IMR-90 (cell line): ENCODE data around the gene POLR1C. TPM values are rescaled to one million over a fixed set of nuclear protein-coding genes. Genes with fewer than 3 reads are reported as not detected.

ENCODE experiments used
- ATAC-seq: fragments of 200-7000 bp; cut with Tn5 transposase; 2 replicates; pipeline ENCODE4 v1.9.1; 2020; ENCODE audit warnings: low read depth, mild to moderate bottlenecking, moderate library complexity
- BruUV-seq: library from RNA; stranded (reverse); fragments of 400-500 nt; replicated peaks from 2 replicates; lab custom pipeline; 2021; lab: Mats Ljungman, UMichigan
- CTCF ChIA-PET: fragments of 300-600 bp; formaldehyde crosslinking; extraction: SDS; loops from one replicate; lab custom pipeline; 2021; ENCODE audit warnings: antibody characterized with exemption; lab: Yijun Ruan, JAX
- POLR2A ChIA-PET: fragments of 300-600 bp; sonication (Branson Sonifier 250); formaldehyde crosslinking; loops from one replicate; lab custom pipeline; 2022; ENCODE audit warnings: antibody characterized with exemption; ENCODE audit not compliant: unreplicated experiment; lab: Charles Lee
- DNase-seq: peaks from one replicate; pipeline ENCODE4 v3.0.0; 2013
- H2AFZ ChIP-seq: replicated peaks from 2 replicates; pipeline ENCODE3; 2013; ENCODE audit warnings: low read length, mild to moderate bottlenecking; ENCODE audit not compliant: poor library complexity
- H2AK5ac ChIP-seq: 2 replicates; pipeline ENCODE4 v1.6.1; 2013; ENCODE audit warnings: low read depth, low read length, inconsistent platforms
- H2AK9ac ChIP-seq: replicated peaks from 2 replicates; pipeline ENCODE3; 2013; ENCODE audit warnings: mild to moderate bottlenecking, low read depth, low read length, moderate library complexity; ENCODE audit not compliant: poor library complexity
- H2BK120ac ChIP-seq: 2 replicates; pipeline ENCODE4 v1.6.1; 2013; ENCODE audit warnings: low read depth, low read length, inconsistent platforms
- H2BK15ac ChIP-seq: 3 replicates; pipeline ENCODE4 v1.6.1; 2013; ENCODE audit warnings: low read depth, low read length, inconsistent platforms
- H2BK20ac ChIP-seq: 2 replicates; pipeline ENCODE4 v1.6.1; 2013; ENCODE audit warnings: low read depth, mild to moderate bottlenecking, inconsistent platforms, low read length, moderate library complexity
- H2BK5ac ChIP-seq: 2 replicates; pipeline ENCODE4 v1.6.1; 2013; ENCODE audit warnings: mild to moderate bottlenecking, low read depth, low read length, inconsistent platforms; ENCODE audit not compliant: poor library complexity, severe bottlenecking
- H3K14ac ChIP-seq: replicated peaks from 2 replicates; pipeline ENCODE4 v1.6.1; 2013; ENCODE audit warnings: low read depth, low read length, inconsistent platforms
- H3K18ac ChIP-seq: 2 replicates; pipeline ENCODE4 v1.6.1; 2013; ENCODE audit warnings: low read depth, low read length, control low read depth
- H3K23ac ChIP-seq: 2 replicates; pipeline ENCODE4 v1.6.1; 2013; ENCODE audit warnings: low read depth, low read length, inconsistent platforms
- H3K27ac ChIP-seq: 2 replicates; pipeline ENCODE4 v1.5.1; 2013; ENCODE audit warnings: mild to moderate bottlenecking, control low read depth, low read length; ENCODE audit not compliant: insufficient read depth
- H3K27me3 ChIP-seq: 2 replicates; pipeline ENCODE4 v1.6.1; 2013; ENCODE audit warnings: low read length; ENCODE audit not compliant: control insufficient read depth, insufficient read depth
- H3K36me3 ChIP-seq: 2 replicates; pipeline ENCODE4 v1.6.1; 2013; ENCODE audit warnings: low read length, mixed read lengths; ENCODE audit not compliant: control insufficient read depth, insufficient read depth
- H3K4ac ChIP-seq: 2 replicates; pipeline ENCODE4 v1.6.1; 2013; ENCODE audit warnings: low read depth, low read length, inconsistent platforms
- H3K4me1 ChIP-seq: 2 replicates; pipeline ENCODE4 v1.6.1; 2013; ENCODE audit warnings: low read length, mixed read lengths; ENCODE audit not compliant: control insufficient read depth, insufficient read depth
- H3K4me2 ChIP-seq: 2 replicates; pipeline ENCODE4 v1.6.1; 2013; ENCODE audit warnings: low read depth, mild to moderate bottlenecking, control low read depth, low read length, moderate library complexity
- H3K4me3 ChIP-seq: 2 replicates; pipeline ENCODE4 v1.5.1; 2013; ENCODE audit warnings: low read depth, mild to moderate bottlenecking, control low read depth, low read length, moderate library complexity; ENCODE audit not compliant: insufficient read depth
- H3K56ac ChIP-seq: 2 replicates; pipeline ENCODE4 v1.6.1; 2013; ENCODE audit warnings: low read length, inconsistent platforms; ENCODE audit not compliant: insufficient read depth; ENCODE audit errors: extremely low read depth
- H3K79me1 ChIP-seq, 2 experiments: 2 replicates each; pipeline ENCODE4 v1.6.1; 2013; ENCODE audit warnings: low read length in 2 of 2, inconsistent platforms in 1 of 2, low read depth in 1 of 2
- H3K9ac ChIP-seq: 2 replicates; pipeline ENCODE4 v1.6.1; 2013; ENCODE audit warnings: low read depth, low read length, control low read depth
- H3K9me1 ChIP-seq: 2 replicates; pipeline ENCODE4 v1.6.1; 2013; ENCODE audit warnings: low read length, inconsistent platforms; ENCODE audit not compliant: insufficient read depth
- H3K9me3 ChIP-seq: 2 replicates; pipeline ENCODE4 v1.6.1; 2013; ENCODE audit warnings: low read length; ENCODE audit not compliant: control insufficient read depth, insufficient read depth
- H4K20me1 ChIP-seq: 2 replicates; pipeline ENCODE4 v1.6.1; 2013; ENCODE audit warnings: low read length, inconsistent platforms; ENCODE audit not compliant: insufficient read depth
- H4K5ac ChIP-seq: 2 replicates; pipeline ENCODE4 v1.6.1; 2013; ENCODE audit warnings: mild to moderate bottlenecking, low read depth, low read length, control low read depth
- H4K8ac ChIP-seq, 2 experiments: 2 replicates each; pipeline ENCODE4 v1.6.1; 2013; ENCODE audit warnings: low read depth in 2 of 2, low read length in 2 of 2, control low read depth in 1 of 2, inconsistent platforms in 1 of 2
- H4K91ac ChIP-seq: 2 replicates; pipeline ENCODE4 v1.6.1; 2013; ENCODE audit warnings: low read depth, low read length, inconsistent platforms; ENCODE audit not compliant: insufficient read depth
- CEBPB ChIP-seq: IDR thresholded peaks from 2 replicates; pipeline ENCODE4 v1.6.1; 2012; ENCODE audit warnings: low read depth, low read length, improper control_type of control experiment
- CHD1 ChIP-seq: IDR thresholded peaks from 2 replicates; pipeline ENCODE4 v1.6.1; 2012; ENCODE audit warnings: low read depth, low read length, improper control_type of control experiment
- FOS ChIP-seq: fragments of 150-350 bp; IDR thresholded peaks from 2 replicates; pipeline ENCODE4 v1.6.1; 2016; ENCODE audit warnings: low read depth, low read length
- MXI1 ChIP-seq: IDR thresholded peaks from 2 replicates; pipeline ENCODE4 v1.6.1; 2012; ENCODE audit warnings: low read depth, mild to moderate bottlenecking, low read length, moderate library complexity, borderline replicate concordance
- NFE2L2 ChIP-seq: fragments of 150-350 bp; IDR thresholded peaks from 2 replicates; pipeline ENCODE4 v1.6.1; 2016; ENCODE audit warnings: low read depth, mild to moderate bottlenecking, low read length
- POLR2A ChIP-seq: IDR thresholded peaks from 2 replicates; pipeline ENCODE4 v1.6.1; 2012; ENCODE audit warnings: mild to moderate bottlenecking, low read depth, low read length
- RCOR1 ChIP-seq: IDR thresholded peaks from 2 replicates; pipeline ENCODE4 v1.6.1; 2012; ENCODE audit warnings: mild to moderate bottlenecking, low read length, improper control_type of control experiment; ENCODE audit not compliant: insufficient replicate concordance
- RFX5 ChIP-seq: IDR thresholded peaks from 2 replicates; pipeline ENCODE4 v1.8.0; 2012; ENCODE audit warnings: low read depth, mild to moderate bottlenecking, low read length, moderate library complexity
- SMC3 ChIP-seq: fragments of 150-350 bp; IDR thresholded peaks from 2 replicates; pipeline ENCODE4 v1.6.1; 2016; ENCODE audit warnings: low read depth, mild to moderate bottlenecking, antibody characterized with exemption, low read length, moderate library complexity
- WGBS, 2 experiments: methylation state at CpG; one replicate each; pipeline versions ENCODE4 v1.1.5 to v1.1.7; 2013; ENCODE audit warnings: missing lambda C conversion rate in 2 of 2; ENCODE audit not compliant: insufficient read length in 1 of 2; ENCODE audit errors: extremely low coverage in 2 of 2; 5-methylcytosine and 5-hydroxymethylcytosine counted together
- dilution Hi-C: fragments of 300-500 bp; cut with HindIII; formaldehyde crosslinking; loops from one replicate; pipeline ENCODE4 v1.14.3; 2018; ENCODE audit warnings: low sequenced_read_pairs; ENCODE audit not compliant: unreplicated experiment
- in situ Hi-C: fragments of 300-500 bp; cut with MboI; formaldehyde crosslinking; loops from 3 replicates; pipeline ENCODE4 v1.14.3; 2019; ENCODE audit warnings: low sequenced_read_pairs, inconsistent platforms, mixed read lengths
- intact Hi-C: fragments of 100-400 bp; cut with micrococcal nuclease; formaldehyde crosslinking; loops from 2 replicates; pipeline ENCODE4 v1.10.0; 2022
- polyA plus RNA-seq, 3 experiments: library from polyadenylated mRNA; depleted of rRNA; stranded (reverse); fragments of >200 nt; gene quantifications; 2 replicates each; pipeline ENCODE4 v1.2.3, GENCODE V29; 2012; ENCODE audit warnings: low replicate concordance in 1 of 3
- total RNA-seq: library from RNA; depleted of rRNA; stranded (reverse); fragments of >200 nt; gene quantifications from 2 replicates; pipeline ENCODE4 v1.2.3, GENCODE V29; 2012
- TF ChIP-seq, protein P1 (sequence below): fragments of 150-350 bp; IDR thresholded peaks from 2 replicates; pipeline ENCODE4 v1.6.1; 2017; ENCODE audit warnings: mild to moderate bottlenecking, antibody characterized with exemption, low read length, low read depth

The POLR1C gene
- total and polyA plus RNA-seq, 2 of the 4 experiments (the other 2 are of a cell fraction): 46.1 to 72.6 TPM

DNA sequence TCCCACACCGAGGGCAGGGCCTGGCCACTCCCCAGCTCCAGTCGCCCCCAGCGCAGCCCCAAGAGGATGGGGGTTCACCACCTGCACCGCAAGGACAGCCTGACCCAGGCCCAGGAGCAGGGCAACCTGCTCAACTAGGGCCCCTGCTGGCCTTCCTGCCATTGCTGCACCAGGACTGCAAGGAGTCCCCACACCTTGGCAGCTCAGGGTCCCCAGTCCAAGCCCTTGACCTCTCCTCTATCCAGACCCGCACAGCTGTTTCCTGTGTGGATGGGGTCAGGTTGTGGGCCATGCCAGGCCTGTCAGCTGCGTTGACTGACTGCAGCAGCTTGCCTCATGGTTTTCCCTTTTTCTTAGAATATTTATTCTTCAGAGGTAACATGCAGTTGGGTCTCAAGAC is 11.2 kb upstream of the POLR1C start (continued):
- TF ChIP-seq SMC3: no peak
- TF ChIP-seq CHD1: no peak

- no peak for ATAC-seq
- peaks cover 3% of the 10 kb centered on the region; the same call in 1 of the 2 replicates for H3K9me1 ChIP-seq
- H3K9ac ChIP-seq: no peak overlapping the region
- H2AK5ac ChIP-seq: no peak overlapping the region
- H3K18ac ChIP-seq: no peak overlapping the region
- H4K91ac ChIP-seq: no peak overlapping the region
- peaks cover 7% of the 10 kb centered on the region; the same call in 1 of the 2 replicates for H4K20me1 ChIP-seq
- H3K27me3 ChIP-seq: no peaks in the 10 kb centered on the region
- H2AK9ac ChIP-seq: no peak overlapping the region
- TF ChIP-seq NFE2L2 (no peak), SMC3 (no peak), POLR2A (no peak), CHD1 (no peak), FOS (no peak), CEBPB (no peak), MXI1 (no peak), RFX5 (no peak), RCOR1 (no peak)
- TF ChIP-seq, protein P1, sequence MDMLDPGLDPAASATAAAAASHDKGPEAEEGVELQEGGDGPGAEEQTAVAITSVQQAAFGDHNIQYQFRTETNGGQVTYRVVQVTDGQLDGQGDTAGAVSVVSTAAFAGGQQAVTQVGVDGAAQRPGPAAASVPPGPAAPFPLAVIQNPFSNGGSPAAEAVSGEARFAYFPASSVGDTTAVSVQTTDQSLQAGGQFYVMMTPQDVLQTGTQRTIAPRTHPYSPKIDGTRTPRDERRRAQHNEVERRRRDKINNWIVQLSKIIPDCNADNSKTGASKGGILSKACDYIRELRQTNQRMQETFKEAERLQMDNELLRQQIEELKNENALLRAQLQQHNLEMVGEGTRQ: no peak
- no peak overlapping the region for H3K4me3 ChIP-seq
- intact Hi-C loops (loop anchor here (1.0 kb wide), 4 partner anchors 52 to 243 kb away; partner anchors contain the start of gene ABCC10), dilution Hi-C loops (no loop called here), in situ Hi-C loops (no loop called here)
- ChIA-PET CTCF (interaction anchor here (1.2 to 2.7 kb wide), 2 partner anchors 11 to 52 kb away, joined by 7 to 17 read pairs; no protein-coding TSS in a partner anchor), POLR2A (no interaction called here)
- H2BK15ac ChIP-seq: no peak overlapping the region
- H2AFZ ChIP-seq: no peak overlapping the region
- H2BK5ac ChIP-seq: no peak overlapping the region
- H3K27ac ChIP-seq: no peak overlapping the region
- peaks cover 40% of the 10 kb centered on the region for H3K36me3 ChIP-seq
- BruUV-seq: no TSS peak
- no peak overlapping the region for H2BK120ac ChIP-seq
- H3K23ac ChIP-seq: no peak overlapping the region
- H3K4me2 ChIP-seq: no peak overlapping the region
- H3K4ac ChIP-seq: no peak overlapping the region
- no peak overlapping the region for H3K56ac ChIP-seq
- no peak overlapping the region for H2BK20ac ChIP-seq
- H4K5ac ChIP-seq: no peak overlapping the region
- WGBS, 2 experiments: no CpG with 5 or more reads among the region's 3 CpGs
- H3K9me3 ChIP-seq: no peaks in the 10 kb centered on the region
- H3K4me1 ChIP-seq: peaks cover 4% of the 10 kb centered on the region
- H4K8ac ChIP-seq: no peak overlapping the region
- 0 out of 4 replicates have a peak, but pooled peaks cover 0 to 8% of the 10 kb centered on the region in 2 experiments for H3K79me1 ChIP-seq
- no peak for DNase-seq
- no peak overlapping the region for H3K14ac ChIP-seq
Observed at GRCh38 chr6:43506171-43506570, 10.7 kb upstream of the POLR1C start.
